ENCODE results near the gene TBX21. TPM values are rescaled to one million over a fixed set of nuclear protein-coding genes. Genes with fewer than 3 reads are reported as not detected.

Gene TBX21
- total RNA-seq, 1 experiment from 2014 or later: not detected

- peak; percentile 32 for DNase-seq (ENCODE audit: low read depth)
Measured at GRCh38 chr17:47698749-47699535, 34.1 kb upstream of the TBX21 start.

DNA sequence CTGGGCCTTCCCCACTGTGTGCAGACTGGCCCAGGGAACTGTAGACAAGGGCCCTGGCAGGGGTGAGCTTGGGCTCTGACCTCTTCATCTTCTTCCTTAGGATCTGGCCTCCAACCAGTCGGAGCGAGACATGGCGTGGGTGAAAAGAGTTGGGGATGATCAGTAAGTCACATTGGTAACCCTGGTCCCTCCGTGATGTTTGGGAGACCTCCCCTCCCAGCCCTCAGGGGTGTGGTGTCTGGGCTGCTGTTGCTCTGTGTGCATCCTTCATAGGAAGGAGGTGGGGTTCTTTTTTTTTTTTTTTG lies 33.5 kb upstream of the TBX21 start:
- DNase-seq (ENCODE audit: low read depth): no peak

- no peak for DNase-seq (ENCODE audit: low read depth)
Measured at GRCh38 chr17:47700471-47701449, 32.3 kb upstream of the TBX21 start.

GRCh38 chr17:47701608-47702007 lies 31.4 kb upstream of the TBX21 start:
- DNase-seq (ENCODE audit: low read depth): no peak

DNA sequence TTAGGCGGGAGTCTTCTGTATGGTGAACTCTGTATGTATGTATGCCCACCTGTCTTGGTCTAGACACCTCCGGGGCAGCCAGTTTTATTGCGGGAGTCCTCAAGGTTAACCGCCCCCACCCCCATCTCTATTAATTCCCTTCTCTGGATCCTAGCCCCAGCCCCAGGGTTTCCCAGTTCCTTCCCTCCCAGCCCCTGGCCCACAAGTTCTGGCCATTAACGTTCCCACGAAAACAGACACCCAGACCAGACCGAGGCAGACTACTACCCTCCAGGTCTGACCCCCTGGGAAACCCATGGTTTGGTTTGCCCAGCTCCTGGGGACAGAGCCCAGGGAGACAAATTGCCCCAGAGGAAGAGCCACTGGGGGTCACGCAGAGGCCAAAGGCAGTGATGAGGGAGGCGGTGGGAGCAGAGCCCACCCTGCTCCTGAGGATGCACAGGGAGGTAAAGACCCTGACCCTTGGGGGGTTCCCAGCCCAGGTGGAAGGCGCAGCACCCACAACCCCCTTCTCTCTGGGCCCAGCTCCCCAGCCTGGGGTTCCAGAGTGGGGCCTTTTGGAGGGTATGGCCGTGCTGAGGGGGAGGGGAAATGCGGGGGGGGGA lies 30.5 kb upstream of the TBX21 start:
- no peak for DNase-seq (ENCODE audit: low read depth)

DNA sequence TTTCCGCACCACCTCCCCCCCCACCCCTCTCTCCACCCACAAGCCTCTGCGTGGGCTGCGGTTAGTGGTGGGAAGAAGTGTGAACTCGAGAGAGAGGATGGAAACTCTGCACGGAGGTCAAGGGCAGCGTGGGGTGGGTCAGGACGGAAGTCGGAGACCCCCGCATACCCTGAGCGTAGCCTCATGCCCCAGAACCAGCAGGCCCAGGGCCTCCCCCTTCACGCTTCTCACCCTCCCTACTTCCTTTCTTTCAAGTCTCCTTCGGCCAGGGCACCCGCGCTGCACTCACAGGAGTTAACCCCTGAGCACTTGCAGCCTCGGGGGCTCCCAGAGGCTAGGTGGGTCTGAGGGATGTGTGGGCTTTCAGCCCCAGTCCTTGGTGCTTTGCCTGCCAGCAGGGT lies 29.8 kb upstream of the TBX21 start:
- no peak for DNase-seq (ENCODE audit: low read depth)

DNA sequence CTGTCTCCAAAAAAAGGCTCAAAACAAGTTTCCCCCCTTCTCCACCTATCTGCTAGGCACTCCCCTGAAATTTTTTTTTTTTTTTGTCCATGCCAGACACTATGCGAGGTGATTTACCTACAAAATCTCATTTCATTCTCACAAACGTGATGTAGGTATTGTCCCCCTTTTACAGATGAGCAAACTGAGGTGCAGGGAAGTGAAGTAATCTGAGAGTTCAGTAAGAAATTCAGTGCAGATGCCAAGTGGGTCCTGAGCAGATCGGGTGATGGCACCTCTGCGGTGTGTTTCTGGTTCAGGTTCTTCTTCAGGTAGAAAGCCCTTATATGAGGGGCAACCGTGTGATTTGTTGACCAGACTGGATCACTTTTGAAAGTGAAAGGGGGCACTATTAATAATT lies 29.4 kb upstream of the TBX21 start:
- no peak for DNase-seq (ENCODE audit: low read depth)

GRCh38 chr17:47704116-47704515 lies 28.9 kb upstream of the TBX21 start:
- no peak for DNase-seq (ENCODE audit: low read depth)

DNA sequence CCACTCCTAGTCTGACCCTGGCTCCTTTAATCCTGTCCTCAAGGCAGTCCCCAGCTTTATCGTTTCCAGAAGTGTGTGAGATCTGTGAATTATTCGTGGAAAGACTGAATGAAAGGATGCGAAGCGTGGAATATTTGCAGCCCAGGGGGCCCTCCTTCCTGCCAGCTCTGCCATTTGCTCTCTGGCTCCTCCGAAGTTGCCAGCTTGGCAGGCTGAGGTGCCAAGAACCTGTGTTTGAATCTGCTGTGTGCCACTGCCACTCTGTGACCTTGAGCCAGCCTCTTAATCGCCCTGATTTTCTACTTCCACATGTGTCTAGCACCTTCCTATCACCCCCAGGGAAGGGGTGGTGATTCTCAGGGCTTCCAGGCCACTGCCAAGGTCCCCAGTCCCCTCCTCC lies 28.3 kb upstream of the TBX21 start:
- no peak for DNase-seq (ENCODE audit: low read depth)

DNA sequence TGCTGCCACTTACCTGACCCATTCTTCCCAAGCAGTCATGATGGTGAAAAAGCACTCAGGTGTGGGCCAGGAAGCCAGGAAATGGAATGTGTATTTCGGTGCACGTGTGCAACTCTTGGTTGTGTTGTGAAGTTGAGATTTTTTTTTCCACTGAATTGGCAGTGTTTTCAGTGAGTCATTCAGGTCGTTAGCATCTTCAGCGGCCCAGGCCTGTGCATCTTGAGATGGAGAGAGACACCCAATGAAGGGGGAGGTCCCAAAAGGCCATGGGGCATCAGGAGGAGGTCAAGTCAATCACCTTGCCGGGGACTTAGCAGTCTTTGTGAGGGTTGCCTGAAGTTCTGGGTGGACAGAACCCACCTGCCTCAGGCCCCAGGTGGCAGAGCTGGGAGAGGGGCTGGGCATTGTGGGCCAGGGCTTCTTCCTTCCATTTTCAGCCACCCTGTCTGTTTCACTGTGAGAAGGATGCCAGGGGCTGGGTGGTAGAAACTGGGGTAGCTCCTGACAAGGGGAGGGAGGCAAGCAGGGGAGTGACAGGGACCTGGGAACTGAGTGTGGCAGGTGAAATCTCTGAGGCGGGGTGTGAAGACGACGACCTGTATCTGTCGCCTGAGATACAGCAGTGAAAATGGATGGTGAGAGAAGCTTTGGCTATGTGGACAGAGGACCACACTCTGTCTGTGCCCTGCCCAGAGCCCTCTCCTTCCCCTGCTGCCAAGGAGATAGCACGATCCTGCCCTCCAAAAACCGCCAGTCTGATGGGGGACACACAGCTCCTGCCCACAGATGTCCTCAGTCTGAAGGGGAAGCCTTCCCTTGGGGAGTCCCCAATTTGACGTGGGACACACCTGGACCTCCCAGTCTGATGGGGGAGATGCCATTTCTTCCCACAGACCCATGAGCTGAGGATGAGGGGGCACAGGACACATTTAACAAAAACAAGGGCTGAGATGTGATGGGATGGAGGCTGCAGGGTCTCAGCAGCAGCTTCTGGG lies 27.2 kb upstream of the TBX21 start:
- DNase-seq (ENCODE audit: low read depth): no peak

GRCh38 chr17:47707056-47707804 lies 25.8 kb upstream of the TBX21 start:
- DNase-seq (ENCODE audit: low read depth): peak; percentile 54

GRCh38 chr17:47707884-47708283 lies 25.2 kb upstream of the TBX21 start:
- no peak for DNase-seq (ENCODE audit: low read depth)

GRCh38 chr17:47708312-47708863 lies 24.6 kb upstream of the TBX21 start:
- DNase-seq (ENCODE audit: low read depth): no peak

DNA sequence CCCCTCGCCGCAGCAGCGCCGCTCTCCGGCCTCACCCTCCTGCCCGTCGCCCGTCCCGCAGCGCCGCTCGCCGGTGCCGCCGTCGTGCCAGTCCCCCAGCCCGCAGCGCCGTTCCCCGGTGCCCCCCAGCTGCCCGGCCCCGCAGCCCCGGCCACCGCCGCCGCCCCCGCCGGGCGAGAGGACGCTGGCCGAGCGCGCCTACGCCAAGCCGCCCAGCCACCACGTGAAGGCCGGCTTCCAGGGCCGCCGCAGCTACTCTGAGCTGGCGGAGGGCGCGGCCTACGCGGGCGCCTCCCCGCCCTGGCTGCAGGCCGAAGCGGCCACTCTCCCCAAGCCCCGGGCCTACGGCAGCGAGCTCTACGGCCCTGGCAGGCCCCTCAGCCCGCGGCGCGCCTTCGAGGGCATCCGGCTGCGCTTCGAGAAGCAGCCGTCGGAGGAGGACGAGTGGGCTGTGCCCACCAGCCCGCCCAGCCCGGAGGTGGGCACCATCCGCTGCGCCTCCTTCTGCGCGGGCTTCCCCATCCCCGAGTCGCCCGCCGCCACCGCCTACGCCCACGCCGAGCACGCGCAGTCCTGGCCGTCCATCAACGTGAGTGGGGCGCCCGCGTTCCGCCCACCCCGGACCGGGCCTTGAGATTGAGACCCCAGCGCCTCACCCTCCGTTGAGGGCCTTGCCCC lies 24.0 kb upstream of the TBX21 start:
- DNase-seq (ENCODE audit: low read depth): peak; percentile 22

- no peak for DNase-seq (ENCODE audit: low read depth)
Measured at GRCh38 chr17:47709594-47709993, 23.4 kb upstream of the TBX21 start.

DNA sequence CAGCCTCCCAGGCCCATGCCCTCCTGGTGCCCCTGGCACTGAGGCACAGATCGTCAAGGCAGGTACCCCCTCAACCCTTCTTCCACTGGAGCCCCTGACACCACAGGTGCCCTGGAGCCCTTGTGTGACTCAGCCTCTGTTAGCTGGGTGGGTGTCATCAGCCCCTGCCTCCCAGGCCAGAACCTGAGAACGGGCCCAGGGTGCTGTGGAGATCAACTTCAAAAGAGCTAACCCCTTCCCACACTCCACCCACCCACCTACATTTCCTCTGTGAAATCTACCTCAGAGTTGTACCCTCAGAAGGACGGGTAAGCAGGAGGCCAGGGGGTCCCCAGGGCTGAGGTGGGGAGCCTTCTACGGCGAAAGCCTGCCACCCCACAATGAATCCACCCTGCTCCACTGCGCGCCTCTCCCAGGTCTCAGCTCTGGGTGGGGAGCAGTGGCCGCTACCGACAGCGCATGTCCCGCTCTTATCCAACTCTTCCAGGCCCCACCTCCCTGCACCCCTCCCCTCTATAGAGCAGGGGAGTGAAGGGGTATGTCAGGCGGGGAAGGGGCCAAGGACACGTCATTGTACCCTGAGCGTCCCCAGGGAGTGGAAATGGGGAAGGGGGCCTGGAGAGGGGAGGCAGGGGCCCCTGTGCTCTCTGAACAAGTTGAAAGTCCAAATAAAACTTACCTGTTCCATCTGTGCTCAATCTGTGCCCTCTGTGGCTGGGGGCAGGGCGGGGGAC lies 21.5 kb upstream of the TBX21 start:
- DNase-seq (ENCODE audit: low read depth): no peak

DNA sequence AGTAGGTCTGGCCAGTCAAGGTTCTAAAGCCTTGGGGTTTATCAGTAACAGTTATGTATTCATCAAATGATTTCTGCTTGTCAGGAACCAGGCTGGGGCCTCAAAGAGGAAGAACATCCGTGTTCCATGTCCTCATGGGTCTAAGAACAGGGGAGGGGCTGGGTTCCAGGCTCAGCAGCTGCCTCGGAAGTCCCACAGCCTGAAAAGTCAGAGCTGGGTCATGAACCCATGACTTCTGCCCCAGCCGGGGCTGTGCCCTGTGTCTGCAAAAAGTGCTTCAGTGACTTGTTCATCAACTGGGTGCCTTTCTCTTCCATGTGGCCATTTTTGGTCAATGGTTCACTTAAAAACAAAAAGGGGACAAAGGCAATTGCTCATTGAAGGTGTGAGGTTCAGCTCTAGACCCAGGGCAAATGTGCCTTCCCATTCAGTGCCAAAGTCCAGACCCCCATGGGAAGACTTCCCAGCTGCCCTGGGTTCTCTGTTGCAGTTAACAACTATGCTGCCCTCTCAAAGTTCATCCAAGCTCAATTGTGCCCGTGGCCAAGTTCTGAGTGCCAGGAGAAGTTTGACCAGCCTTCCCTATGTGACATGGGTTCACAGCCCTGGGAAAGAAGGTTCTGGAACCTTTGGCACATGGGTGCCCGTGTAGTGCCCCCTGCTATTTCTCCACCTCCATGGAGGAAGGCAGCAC lies 20.6 kb upstream of the TBX21 start:
- DNase-seq (ENCODE audit: low read depth): no peak

DNA sequence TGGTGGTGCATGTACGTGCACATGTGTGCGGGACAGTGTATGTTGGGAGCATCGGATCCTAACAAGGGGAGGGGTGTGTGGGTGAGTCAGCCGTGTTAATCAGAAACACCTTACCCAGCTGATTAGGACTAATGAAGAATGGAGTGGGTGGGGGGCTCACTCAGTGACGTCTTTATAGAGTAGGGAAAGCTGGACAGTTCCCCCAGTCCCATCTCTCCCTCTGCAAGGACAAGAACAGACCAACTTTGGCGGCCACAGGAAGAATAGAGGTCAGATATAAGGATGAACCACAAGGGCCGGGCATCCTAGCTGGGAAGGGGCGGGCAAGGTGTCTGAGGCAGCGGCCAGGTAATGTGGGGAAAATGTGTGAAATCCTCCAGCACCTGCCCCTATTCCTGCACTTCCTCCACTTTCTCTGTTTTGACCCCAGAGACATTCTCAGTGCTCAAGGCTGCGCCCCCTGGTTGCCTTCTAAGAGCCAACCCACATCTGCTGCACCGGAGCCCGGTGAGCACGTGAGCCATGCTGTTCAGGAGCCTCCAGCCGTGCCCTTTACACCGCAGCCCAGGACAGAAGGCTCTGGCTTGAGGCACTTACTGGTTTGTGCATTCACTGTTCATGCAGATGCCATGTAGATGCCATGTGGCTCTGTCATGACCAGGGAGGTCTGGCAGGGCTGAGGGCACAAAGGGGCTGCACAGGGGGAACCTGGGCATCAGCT lies 18.9 kb upstream of the TBX21 start:
- no peak for DNase-seq (ENCODE audit: low read depth)

Data from RPMI7951 (cell line).